ENCODE measurements around the gene PSMB11.

The PSMB11 gene

GRCh38 chr14:23074906-23075305 is 32.9 kb downstream of the PSMB11 start:
- POLR2A ChIA-PET (ENCODE audit: low non-redundant PET): no interaction called here
- no peak overlapping the region for H3K27ac ChIP-seq
- DNase-seq (ENCODE audit: low spot score): no peak
- no peak for TF ChIP-seq CTCF (conservative IDR thresholded peaks at IDR 0.05; ENCODE audit: low read depth)
- CTCF ChIA-PET: interaction anchor here (0.6 kb wide), 1 partner anchor 17 kb away, joined by 3 read pairs; no protein-coding TSS in a partner anchor

DNA sequence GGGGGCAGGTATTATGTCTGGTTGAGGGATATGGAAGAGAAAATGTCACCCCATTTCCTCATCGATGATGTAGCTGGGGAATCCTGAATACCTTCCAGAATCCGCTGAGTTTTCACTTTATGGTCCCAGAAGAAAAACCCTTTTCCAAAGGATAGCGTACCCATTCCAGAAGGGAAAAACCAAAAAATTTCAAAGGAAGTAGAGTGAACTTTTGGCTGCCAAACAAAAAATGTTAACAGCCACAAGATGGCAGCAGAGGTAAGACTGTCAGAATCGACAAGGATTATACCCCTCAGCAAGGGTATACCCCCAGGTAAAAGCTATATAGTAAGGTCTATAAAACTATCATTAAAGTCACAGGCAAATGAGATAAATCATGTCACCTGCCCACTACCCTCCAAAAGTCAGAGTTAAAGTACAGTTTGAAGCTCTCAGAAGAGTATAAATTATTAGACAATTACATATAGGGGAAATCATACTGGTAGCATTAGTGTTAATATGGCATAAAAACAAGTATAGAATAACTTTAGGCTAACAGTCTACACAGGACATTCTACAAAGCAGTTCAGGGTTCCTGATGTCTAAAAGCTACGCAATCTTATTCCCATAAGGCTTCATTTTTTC is 34.9 kb downstream of the PSMB11 start:
- CTCF ChIA-PET: interaction anchor here (0.6 to 2.8 kb wide), 18 partner anchors 8 to 214 kb away, joined by 3 to 21 read pairs (median 4); partner anchors contain the start of genes ACIN1 and C14orf119
- TF ChIP-seq CTCF (conservative IDR thresholded peaks at IDR 0.05; ENCODE audit: low read depth): peak; percentile 81
- DNase-seq (ENCODE audit: low spot score): no peak
- no peak overlapping the region for H3K27ac ChIP-seq
- POLR2A ChIA-PET (ENCODE audit: low non-redundant PET): no interaction called here

- ChIA-PET POLR2A (ENCODE audit: low non-redundant PET) (no interaction called here), CTCF (interaction anchor here (0.7 to 2.8 kb wide), 6 partner anchors 9 to 109 kb away, joined by 3 to 21 read pairs (median 8); partner anchors contain the start of genes ACIN1 and C14orf119)
- DNase-seq (ENCODE audit: low spot score): no peak
- TF ChIP-seq CTCF (conservative IDR thresholded peaks at IDR 0.05; ENCODE audit: low read depth): no peak
- H3K27ac ChIP-seq: peak overlapping the region; percentile 76
These were observed 36.0 kb downstream of the PSMB11 start for GRCh38 chr14:23077962-23078361.

DNA sequence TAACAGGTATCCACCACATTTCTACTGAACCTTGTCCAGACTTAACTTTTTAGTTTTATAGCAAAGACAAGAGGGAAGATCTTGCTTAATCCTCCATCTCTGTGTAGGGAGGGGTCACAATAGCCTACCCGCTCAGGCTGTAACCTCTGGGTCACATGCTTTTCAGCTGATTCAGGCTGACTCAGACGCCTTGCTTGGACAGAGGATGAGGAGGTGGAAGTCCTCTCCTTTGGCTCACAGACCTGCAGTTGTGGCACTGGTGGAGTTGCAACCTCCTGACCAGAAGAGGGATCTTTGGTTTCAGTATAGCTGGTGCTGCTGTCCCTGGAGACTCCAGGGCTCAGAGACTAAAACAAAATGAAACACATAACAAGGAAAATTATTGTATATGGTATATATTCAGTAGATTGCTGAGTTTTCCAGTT is 36.7 kb downstream of the PSMB11 start:
- DNase-seq (ENCODE audit: low spot score): peak; percentile 77
- H3K27ac ChIP-seq: peak overlapping the region; percentile 76
- POLR2A ChIA-PET (ENCODE audit: low non-redundant PET): interaction anchor here (0.7 kb wide), 1 partner anchor 16 kb away, joined by 4 read pairs; the partner anchor contains the start of gene ACIN1

GRCh38 chr14:23079716-23080115 is 37.7 kb downstream of the PSMB11 start:
- no peak for DNase-seq (ENCODE audit: low spot score)
- no peak for TF ChIP-seq CTCF (conservative IDR thresholded peaks at IDR 0.05; ENCODE audit: low read depth)
- peak overlapping the region; percentile 68 for H3K27ac ChIP-seq
- ChIA-PET POLR2A (ENCODE audit: low non-redundant PET) (no interaction called here), CTCF (interaction anchor here (0.5 to 0.9 kb wide), 3 partner anchors 13 to 1088 kb away, joined by 3 read pairs; no protein-coding TSS in a partner anchor)

More for the DNA sequence above, 36.7 kb downstream of the PSMB11 start:
- CTCF ChIA-PET: interaction anchor here (0.7 to 2.8 kb wide), 3 partner anchors 10 to 34 kb away, joined by 3 to 21 read pairs (median 15); no protein-coding TSS in a partner anchor
- TF ChIP-seq CTCF (conservative IDR thresholded peaks at IDR 0.05; ENCODE audit: low read depth): no peak

DNA sequence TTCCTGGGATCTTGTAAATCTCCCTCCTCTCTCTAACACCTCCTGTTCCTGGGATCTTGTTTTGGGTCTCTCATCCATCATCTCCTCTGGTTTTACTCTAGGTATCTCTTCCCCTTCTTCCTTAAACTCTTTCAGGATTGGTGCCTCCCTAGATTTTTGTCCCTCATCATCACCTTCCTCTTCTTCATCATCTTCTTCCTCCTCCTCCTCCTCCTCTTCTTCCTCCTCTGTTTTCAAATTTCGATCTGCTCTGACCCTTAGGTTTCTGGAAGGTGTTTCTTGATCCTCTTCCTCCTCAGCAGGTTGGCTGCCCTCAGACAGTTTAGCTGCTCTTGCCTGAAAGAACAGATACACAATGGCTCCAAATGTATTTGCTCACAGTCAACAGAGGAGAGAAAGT is 38.5 kb downstream of the PSMB11 start:
- no peak for DNase-seq (ENCODE audit: low spot score)
- H3K27ac ChIP-seq: no peak overlapping the region
- POLR2A ChIA-PET (ENCODE audit: low non-redundant PET): no interaction called here
- CTCF ChIA-PET: interaction anchor here (0.5 to 1.2 kb wide), 3 partner anchors 12 to 1087 kb away, joined by 3 to 4 read pairs (median 3); no protein-coding TSS in a partner anchor
- TF ChIP-seq CTCF (conservative IDR thresholded peaks at IDR 0.05; ENCODE audit: low read depth): no peak

Measured in RWPE1 (cell line).